ENCODE measurements around the gene CTNND2.

Gene CTNND2

DNA sequence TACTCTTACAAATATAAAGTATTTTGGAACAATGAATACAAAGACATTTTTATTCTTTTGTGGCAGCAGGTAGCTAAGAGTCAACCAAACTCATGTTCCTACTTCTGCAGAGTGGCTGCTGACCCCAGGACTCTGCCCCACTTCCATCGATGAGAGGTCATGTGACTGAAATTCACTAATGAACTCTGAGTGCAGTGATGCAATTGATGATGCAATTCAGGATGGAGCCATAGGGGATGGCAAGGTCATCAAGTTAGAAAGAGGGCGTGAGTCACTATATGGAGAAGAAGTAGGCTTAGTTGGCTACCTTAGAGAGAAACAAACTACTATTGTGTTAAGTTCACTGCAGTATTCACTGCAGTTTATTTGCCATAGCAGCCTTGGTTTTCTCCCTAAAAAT is 340.4 kb downstream of the CTNND2 start:
- ChIA-PET CTCF (interaction anchor here (0.5 to 0.6 kb wide), 2 partner anchors 321 to 444 kb away, joined by 3 to 5 read pairs; no protein-coding TSS in a partner anchor), POLR2A (no interaction called here)
- Histone ChIP-seq H3K27ac (ENCODE audit: extremely low read depth, low read depth, low read length) (no peak overlapping the region), H3K4me3 (ENCODE audit: low read depth, low read length) (no peak overlapping the region), H3K9me3 (ENCODE audit: control insufficient read depth, insufficient read depth, low read depth, low read length) (no peaks in the 10 kb centered on the region), H3K36me3 (ENCODE audit: control insufficient read depth in 2 of 2, insufficient read depth in 1 of 2, low read length in 2 of 2) (no peaks in the 10 kb centered on the region), H3K4me1 (ENCODE audit: control insufficient read depth, insufficient read depth, low read length) (no peaks in the 10 kb centered on the region)
- no peak for TF ChIP-seq ZBTB7A (tag by site-specific recombination; IDR thresholded peaks at IDR 0.05; ENCODE audit: low read depth)
- TF ChIP-seq ZNF292 (tag by site-specific recombination; IDR thresholded peaks at IDR 0.05; ENCODE audit: borderline replicate concordance, low read depth) = no peak
- TF ChIP-seq ZFP3 (tag by site-specific recombination; IDR thresholded peaks at IDR 0.05; ENCODE audit: low read depth) = no peak
- TF ChIP-seq OVOL3 (tag by site-specific recombination; IDR thresholded peaks at IDR 0.05) = no peak

DNA sequence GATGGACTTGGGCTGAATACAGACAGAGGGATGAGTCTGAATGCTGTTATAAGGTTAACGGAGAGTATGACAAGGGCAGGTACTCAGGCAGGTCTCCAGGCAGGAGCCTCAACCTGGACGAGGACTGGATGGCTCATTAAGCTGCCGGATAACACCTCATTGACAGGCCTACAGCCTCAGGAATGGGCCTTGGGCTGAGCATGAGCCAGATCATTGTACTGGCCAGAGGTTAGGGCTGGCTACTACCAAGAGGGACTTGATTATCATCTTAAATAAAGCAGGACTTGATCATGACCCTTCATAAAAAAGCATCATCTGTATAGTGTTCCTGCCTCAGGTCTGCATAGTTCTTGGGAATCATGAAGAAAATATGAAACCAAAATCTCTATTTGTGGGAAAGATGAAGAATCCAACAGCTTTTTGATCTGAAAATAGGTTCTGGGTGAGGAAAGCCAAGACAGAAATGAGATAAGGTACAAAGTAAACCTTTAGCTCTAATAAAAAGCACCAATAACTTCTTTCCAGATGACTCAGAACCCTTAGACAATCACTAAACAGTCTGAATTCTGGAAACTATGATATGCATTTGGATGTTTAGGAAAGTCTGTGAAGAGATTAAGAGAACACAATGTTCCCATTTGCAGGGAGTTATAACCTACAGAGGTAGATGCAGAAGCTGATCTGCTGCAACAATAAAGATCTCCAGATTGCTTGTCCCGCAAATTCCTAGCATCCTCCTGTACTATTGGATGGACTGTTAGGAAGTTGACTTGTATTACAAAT is 343.1 kb downstream of the CTNND2 start:
- H3K4me1 ChIP-seq (ENCODE audit: control insufficient read depth, insufficient read depth, low read length) = no peaks in the 10 kb centered on the region
- no peaks in the 10 kb centered on the region for H3K9me3 ChIP-seq (ENCODE audit: control insufficient read depth, insufficient read depth, low read depth, low read length)
- no peak overlapping the region for H3K4me3 ChIP-seq (ENCODE audit: low read depth, low read length)
- TF ChIP-seq ZNF2 (tag by site-specific recombination; IDR thresholded peaks at IDR 0.05) (no peak), ZNF433 (tag by site-specific recombination; IDR thresholded peaks at IDR 0.05; ENCODE audit: low read depth) (no peak), FEZF1 (tag by site-specific recombination; IDR thresholded peaks at IDR 0.05) (no peak), SETDB1 (IDR thresholded peaks at IDR 0.05; ENCODE audit: insufficient read length, low read length) (no peak), ZNF76 (tag by site-specific recombination; IDR thresholded peaks at IDR 0.05; ENCODE audit: borderline replicate concordance, low read depth) (no peak), ZBTB21 (tag by site-specific recombination; IDR thresholded peaks at IDR 0.05) (no peak), ZNF248 (tag by site-specific recombination; IDR thresholded peaks at IDR 0.05) (no peak), KLF10 (tag by site-specific recombination; IDR thresholded peaks at IDR 0.05) (no peak), ZNF48 (tag by site-specific recombination; IDR thresholded peaks at IDR 0.05) (no peak)
- TF ChIP-seq, protein P1, sequence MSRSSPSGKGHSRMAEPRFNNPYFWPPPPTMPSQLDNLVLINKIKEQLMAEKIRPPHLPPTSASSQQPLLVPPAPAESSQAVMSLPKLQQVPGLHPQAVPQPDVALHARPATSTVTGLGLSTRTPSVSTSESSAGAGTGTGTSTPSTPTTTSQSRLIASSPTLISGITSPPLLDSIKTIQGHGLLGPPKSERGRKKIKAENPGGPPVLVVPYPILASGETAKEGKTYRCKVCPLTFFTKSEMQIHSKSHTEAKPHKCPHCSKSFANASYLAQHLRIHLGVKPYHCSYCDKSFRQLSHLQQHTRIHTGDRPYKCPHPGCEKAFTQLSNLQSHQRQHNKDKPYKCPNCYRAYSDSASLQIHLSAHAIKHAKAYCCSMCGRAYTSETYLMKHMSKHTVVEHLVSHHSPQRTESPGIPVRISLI (tag by site-specific recombination; IDR thresholded peaks at IDR 0.05) = no peak
- POLR2A ChIA-PET = no interaction called here
- H3K27ac ChIP-seq (ENCODE audit: extremely low read depth, low read depth, low read length) = no peak overlapping the region
- no peaks in the 10 kb centered on the region for H3K36me3 ChIP-seq (ENCODE audit: control insufficient read depth in 2 of 2, insufficient read depth in 1 of 2, low read length in 2 of 2)
- CTCF ChIA-PET = no interaction called here

- no peak for TF ChIP-seq ZNF521 (tag by site-specific recombination; IDR thresholded peaks at IDR 0.05)
- TF ChIP-seq ZBTB10 (tag by site-specific recombination; IDR thresholded peaks at IDR 0.05) = no peak
- TF ChIP-seq ZNF202 (tag by site-specific recombination; IDR thresholded peaks at IDR 0.05; ENCODE audit: borderline replicate concordance) = no peak
- no peak for TF ChIP-seq ZNF221 (tag by site-specific recombination; IDR thresholded peaks at IDR 0.05; ENCODE audit: borderline replicate concordance)
- no peak for TF ChIP-seq ZNF707 (tag by site-specific recombination; IDR thresholded peaks at IDR 0.05)
- TF ChIP-seq ZNF350 (tag by site-specific recombination; IDR thresholded peaks at IDR 0.05) = no peak
- no peak for TF ChIP-seq ZNF10 (tag by site-specific recombination; IDR thresholded peaks at IDR 0.05)
- TF ChIP-seq, protein P2, sequence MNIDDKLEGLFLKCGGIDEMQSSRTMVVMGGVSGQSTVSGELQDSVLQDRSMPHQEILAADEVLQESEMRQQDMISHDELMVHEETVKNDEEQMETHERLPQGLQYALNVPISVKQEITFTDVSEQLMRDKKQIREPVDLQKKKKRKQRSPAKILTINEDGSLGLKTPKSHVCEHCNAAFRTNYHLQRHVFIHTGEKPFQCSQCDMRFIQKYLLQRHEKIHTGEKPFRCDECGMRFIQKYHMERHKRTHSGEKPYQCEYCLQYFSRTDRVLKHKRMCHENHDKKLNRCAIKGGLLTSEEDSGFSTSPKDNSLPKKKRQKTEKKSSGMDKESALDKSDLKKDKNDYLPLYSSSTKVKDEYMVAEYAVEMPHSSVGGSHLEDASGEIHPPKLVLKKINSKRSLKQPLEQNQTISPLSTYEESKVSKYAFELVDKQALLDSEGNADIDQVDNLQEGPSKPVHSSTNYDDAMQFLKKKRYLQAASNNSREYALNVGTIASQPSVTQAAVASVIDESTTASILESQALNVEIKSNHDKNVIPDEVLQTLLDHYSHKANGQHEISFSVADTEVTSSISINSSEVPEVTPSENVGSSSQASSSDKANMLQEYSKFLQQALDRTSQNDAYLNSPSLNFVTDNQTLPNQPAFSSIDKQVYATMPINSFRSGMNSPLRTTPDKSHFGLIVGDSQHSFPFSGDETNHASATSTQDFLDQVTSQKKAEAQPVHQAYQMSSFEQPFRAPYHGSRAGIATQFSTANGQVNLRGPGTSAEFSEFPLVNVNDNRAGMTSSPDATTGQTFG (tag by site-specific recombination; IDR thresholded peaks at IDR 0.05; ENCODE audit: borderline replicate concordance) = no peak
- TF ChIP-seq, protein P3, sequence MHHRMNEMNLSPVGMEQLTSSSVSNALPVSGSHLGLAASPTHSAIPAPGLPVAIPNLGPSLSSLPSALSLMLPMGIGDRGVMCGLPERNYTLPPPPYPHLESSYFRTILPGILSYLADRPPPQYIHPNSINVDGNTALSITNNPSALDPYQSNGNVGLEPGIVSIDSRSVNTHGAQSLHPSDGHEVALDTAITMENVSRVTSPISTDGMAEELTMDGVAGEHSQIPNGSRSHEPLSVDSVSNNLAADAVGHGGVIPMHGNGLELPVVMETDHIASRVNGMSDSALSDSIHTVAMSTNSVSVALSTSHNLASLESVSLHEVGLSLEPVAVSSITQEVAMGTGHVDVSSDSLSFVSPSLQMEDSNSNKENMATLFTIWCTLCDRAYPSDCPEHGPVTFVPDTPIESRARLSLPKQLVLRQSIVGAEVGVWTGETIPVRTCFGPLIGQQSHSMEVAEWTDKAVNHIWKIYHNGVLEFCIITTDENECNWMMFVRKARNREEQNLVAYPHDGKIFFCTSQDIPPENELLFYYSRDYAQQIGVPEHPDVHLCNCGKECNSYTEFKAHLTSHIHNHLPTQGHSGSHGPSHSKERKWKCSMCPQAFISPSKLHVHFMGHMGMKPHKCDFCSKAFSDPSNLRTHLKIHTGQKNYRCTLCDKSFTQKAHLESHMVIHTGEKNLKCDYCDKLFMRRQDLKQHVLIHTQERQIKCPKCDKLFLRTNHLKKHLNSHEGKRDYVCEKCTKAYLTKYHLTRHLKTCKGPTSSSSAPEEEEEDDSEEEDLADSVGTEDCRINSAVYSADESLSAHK (tag by site-specific recombination; IDR thresholded peaks at IDR 0.05) = no peak
- TF ChIP-seq ZSCAN16 (tag by site-specific recombination; IDR thresholded peaks at IDR 0.05) = no peak
- ChIA-PET CTCF (no interaction called here), POLR2A (no interaction called here)
- Histone ChIP-seq H3K4me3 (ENCODE audit: low read depth, low read length) (no peak overlapping the region), H3K36me3 (ENCODE audit: control insufficient read depth in 2 of 2, insufficient read depth in 1 of 2, low read length in 2 of 2) (no peaks in the 10 kb centered on the region), H3K9me3 (ENCODE audit: control insufficient read depth, insufficient read depth, low read depth, low read length) (no peaks in the 10 kb centered on the region), H3K27ac (ENCODE audit: extremely low read depth, low read depth, low read length) (no peak overlapping the region), H3K4me1 (ENCODE audit: control insufficient read depth, insufficient read depth, low read length) (no peaks in the 10 kb centered on the region)
Observed at GRCh38 chr5:11557063-11557462, 347.2 kb downstream of the CTNND2 start.
